Measurements from ENCODE around the gene TOMM20. TPM values are rescaled to one million over a fixed set of nuclear protein-coding genes. Genes with fewer than 3 reads are reported as not detected.

Gene TOMM20
- total RNA-seq, 1 donor from 2014 or later = 99.0 TPM

DNA sequence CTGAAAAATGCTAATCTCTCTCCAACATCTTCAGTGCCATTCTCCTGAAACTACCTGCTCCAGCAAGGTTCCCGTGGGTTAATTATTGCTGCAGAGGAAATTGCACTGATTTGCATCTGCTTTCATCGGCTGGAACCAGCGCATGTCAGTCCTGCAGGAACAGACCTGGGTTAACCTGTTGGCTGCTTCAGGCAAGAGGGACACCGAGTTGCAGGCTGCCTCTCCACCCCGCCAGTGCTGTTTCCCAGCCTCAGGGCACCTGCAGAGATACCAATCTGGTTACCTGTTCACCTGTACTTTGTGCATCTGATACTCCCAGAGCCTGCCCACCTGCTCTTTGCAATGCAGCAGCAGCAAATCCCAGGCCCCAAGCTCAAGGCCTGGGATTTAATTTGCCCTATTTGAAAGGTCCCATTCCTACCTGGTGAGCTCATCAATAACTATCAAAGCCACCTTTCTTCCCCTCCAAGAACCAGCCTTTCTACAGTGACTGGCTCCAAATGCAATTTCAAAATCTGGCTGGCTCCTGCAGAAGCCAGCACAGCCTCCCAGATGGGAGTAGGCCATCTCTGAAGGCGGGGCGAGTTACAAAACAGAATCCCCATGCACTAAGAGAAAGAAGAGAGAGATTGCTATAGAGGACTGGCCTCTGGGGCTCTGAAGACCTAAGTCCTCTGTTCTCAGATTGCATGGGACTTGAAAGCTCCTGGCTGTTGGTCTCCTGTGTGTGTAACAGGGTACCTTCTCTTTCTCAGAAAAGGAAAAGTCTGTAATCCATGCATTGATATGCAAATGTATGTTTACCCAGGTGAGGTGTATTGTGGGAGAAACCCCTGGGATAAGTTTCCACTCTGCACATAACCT is 67.8 kb downstream of the TOMM20 start:
- TF ChIP-seq, protein P1, sequence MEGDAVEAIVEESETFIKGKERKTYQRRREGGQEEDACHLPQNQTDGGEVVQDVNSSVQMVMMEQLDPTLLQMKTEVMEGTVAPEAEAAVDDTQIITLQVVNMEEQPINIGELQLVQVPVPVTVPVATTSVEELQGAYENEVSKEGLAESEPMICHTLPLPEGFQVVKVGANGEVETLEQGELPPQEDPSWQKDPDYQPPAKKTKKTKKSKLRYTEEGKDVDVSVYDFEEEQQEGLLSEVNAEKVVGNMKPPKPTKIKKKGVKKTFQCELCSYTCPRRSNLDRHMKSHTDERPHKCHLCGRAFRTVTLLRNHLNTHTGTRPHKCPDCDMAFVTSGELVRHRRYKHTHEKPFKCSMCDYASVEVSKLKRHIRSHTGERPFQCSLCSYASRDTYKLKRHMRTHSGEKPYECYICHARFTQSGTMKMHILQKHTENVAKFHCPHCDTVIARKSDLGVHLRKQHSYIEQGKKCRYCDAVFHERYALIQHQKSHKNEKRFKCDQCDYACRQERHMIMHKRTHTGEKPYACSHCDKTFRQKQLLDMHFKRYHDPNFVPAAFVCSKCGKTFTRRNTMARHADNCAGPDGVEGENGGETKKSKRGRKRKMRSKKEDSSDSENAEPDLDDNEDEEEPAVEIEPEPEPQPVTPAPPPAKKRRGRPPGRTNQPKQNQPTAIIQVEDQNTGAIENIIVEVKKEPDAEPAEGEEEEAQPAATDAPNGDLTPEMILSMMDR (IDR thresholded peaks at IDR 0.05; ENCODE audit: insufficient read depth, low read length, severe bottlenecking) = no peak
- Histone ChIP-seq H3K4me3 (ENCODE audit: low read depth, low read length) (no peak overlapping the region), H3K27me3 (ENCODE audit: control insufficient read depth, insufficient read depth, low read length) (no peaks in the 10 kb centered on the region), H3K36me3 (ENCODE audit: control insufficient read depth, insufficient read depth, low read length) (no peaks in the 10 kb centered on the region)
- FAIRE-seq (no peak), DNase-seq (ENCODE audit: low read depth) (peak; percentile 55)

Other genes with a start within 250 kb of the TOMM20 start
- 60.6 and 63.4 TPM in 2 replicates for gene RBM34, start 32.4 kb upstream of the TOMM20 start, total RNA-seq
- 11.8 and 37.9 TPM in 2 replicates for gene ARID4B, start 199.3 kb upstream of the TOMM20 start, total RNA-seq
- gene GGPS1, start 199.7 kb upstream of the TOMM20 start, total RNA-seq = 21.6 and 25.3 TPM in 2 replicates
- 16.4 and 25.0 TPM in 2 replicates for gene TBCE, start 238.6 kb upstream of the TOMM20 start, total RNA-seq

Data from bronchial epithelial cell (primary cell).